Cardiac fibroblast (primary cell): ENCODE results near the gene GPR63.

Source experiments
- DNase-seq, 2 donors: peaks; one replicate each; pipeline versions ENCODE4 v3.0.0 to v3.0.0-alpha.2; 2010; ENCODE audit warnings: low read depth in 2 of 2
- H3K4me3 ChIP-seq, 2 donors: replicated peaks in 1 of 2; 1 replicate in 1 of 2; 2 replicates in 1 of 2; pipeline ENCODE4 v1.5.1; 2011; ENCODE audit warnings: low read depth in 2 of 2, low read length in 2 of 2, mild to moderate bottlenecking in 2 of 2, moderate library complexity in 1 of 2
- TF ChIP-seq, protein P1 (sequence below): IDR thresholded peaks from one replicate; pipeline ENCODE4 v1.5.1; 2011; ENCODE audit warnings: low read depth, mild to moderate bottlenecking, low read length, inconsistent platforms

GPR63 gene

DNA sequence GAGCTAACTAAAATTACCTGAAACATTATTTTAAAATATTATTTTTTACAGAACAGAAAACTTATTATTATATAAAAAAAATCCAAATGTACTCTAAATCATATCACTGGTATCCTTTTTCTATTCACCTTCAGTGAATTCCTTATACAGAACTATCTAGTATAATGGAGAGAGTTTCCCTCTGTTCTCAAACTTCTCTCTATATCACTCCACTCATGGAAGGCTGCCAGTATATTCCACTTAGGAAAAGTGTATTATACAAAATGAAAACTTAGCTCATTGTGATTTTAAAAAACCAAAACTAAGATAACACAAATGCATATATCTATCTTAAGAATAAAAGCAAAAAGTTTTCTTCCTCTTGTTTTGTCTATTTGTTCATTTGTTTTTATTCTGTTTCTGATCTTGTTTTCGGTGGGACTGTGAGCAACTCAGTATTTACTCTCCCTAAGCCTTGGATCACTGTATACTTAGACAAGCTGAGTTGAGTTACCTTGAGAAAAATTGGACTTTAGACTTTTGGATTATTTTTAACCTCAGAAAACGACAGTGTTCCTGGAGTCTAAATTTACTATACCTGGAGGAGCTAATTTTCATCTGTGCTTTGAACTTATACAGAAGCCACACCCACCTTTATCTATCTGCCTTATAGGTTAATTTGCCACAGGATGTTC lies 61.4 kb downstream of the GPR63 start:
- TF ChIP-seq, protein P1, sequence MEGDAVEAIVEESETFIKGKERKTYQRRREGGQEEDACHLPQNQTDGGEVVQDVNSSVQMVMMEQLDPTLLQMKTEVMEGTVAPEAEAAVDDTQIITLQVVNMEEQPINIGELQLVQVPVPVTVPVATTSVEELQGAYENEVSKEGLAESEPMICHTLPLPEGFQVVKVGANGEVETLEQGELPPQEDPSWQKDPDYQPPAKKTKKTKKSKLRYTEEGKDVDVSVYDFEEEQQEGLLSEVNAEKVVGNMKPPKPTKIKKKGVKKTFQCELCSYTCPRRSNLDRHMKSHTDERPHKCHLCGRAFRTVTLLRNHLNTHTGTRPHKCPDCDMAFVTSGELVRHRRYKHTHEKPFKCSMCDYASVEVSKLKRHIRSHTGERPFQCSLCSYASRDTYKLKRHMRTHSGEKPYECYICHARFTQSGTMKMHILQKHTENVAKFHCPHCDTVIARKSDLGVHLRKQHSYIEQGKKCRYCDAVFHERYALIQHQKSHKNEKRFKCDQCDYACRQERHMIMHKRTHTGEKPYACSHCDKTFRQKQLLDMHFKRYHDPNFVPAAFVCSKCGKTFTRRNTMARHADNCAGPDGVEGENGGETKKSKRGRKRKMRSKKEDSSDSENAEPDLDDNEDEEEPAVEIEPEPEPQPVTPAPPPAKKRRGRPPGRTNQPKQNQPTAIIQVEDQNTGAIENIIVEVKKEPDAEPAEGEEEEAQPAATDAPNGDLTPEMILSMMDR: no peak
- no peak overlapping the region for H3K4me3 ChIP-seq
- no peak for DNase-seq

DNA sequence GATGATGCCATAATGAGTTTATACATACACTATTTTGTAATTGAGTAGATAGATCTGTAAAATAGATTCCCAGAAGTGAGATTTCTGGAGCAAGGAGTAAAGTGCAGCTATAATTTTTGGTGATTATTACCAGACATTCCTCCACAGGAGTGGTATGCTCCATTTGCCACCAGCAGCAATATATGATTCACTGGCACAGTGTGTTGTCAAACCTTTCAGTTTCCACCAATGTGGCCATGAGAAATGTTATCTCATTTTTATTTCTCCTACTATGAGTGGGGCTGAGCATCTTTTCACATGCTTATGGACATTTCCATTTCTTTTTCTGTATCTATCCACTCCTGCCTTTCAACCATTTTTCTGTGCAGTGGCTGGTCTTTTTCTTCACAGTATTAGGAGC lies 70.5 kb downstream of the GPR63 start:
- DNase-seq: no peak
- H3K4me3 ChIP-seq: no peak overlapping the region
- TF ChIP-seq, protein P1: no peak

DNA sequence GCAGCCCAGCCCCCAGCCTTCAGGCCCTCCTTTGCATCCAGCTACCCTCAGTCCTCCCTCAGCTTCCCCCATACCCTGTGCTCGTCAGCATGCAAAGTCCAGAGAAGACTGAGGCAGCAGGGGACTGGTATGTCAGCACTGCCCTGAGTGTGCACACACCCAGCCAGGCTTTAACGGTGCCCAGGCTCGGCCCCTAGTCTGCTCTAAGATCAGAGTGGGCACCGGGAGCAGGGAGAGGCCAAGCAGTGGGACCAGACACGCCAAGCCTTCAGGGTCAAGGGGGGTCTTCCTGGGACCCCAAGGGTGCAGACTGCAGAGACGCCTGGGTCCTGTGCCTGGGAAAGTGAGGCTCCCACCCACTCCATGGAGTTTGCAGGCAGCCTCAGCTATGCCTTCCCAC lies 74.7 kb downstream of the GPR63 start:
- H3K4me3 ChIP-seq: no peak overlapping the region
- no peak for DNase-seq
- TF ChIP-seq, protein P1: no peak

DNA sequence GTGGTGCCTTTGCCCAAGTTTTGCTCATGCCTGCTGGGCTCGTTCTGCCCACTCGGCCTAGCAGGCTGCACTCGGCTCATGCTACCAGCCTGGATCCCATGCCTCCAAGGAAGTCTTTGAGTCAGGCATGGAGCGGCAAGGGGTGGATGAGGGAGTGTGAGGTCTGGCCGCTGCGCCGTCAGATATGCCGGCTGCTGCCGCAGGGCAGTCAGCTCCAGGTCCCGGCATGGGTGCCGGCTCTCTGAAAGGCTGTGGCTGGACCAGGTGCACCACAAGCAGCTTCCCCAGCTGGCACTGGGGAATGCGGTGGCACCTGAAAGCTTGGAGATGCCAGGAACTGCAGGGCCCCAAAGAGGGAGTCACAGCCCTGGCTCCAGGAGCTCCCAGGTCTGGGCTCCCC lies 75.5 kb downstream of the GPR63 start:
- no peak for DNase-seq
- no peak overlapping the region for H3K4me3 ChIP-seq
- TF ChIP-seq, protein P1: no peak

DNA sequence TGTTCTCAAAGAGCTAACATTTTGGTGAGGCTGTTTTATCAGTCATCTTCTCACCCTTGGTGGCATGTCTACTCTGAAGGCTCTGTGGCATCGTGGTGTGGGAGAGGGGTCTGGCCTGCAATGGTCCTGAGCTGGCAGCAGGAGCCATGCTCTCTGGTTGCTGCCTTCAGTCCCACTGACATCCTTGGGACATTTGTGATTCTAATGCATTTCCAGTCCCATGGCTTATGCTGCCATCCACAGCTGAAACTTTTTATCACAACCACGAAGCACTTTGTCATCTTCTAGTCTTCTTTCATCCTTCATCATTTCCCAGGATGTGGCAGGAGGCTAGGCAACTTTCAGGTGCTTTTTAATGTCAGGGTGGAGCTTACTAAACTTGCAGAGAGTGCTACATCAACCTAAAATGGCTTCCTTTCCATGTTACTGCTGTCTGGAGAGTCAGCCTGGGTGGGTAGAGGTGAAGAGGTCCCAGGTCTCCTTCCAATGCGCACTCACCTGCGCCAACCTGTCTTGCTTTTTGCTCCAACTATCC lies 77.1 kb downstream of the GPR63 start:
- no peak for DNase-seq
- TF ChIP-seq, protein P1: no peak
- H3K4me3 ChIP-seq: no peak overlapping the region

DNA sequence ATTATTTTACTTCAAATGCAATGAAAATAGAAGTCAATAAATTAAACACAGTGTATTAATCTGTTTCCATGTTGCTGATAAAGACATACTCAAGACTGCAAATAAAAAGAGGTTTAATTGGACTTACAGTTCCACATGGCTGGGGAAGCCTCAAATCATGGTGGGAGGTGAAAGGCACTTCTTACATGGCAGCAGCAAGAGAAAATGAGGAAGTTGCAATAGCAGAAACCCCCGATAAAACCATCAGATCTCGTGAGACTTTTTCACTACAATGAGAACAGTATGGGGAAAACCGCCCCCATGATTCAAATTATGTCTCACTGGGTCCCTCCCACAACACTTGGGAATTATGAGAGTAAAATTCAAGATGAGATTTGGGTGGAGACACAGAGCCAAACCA lies 82.2 kb downstream of the GPR63 start:
- no peak for DNase-seq
- TF ChIP-seq, protein P1: no peak
- H3K4me3 ChIP-seq: no peak overlapping the region

DNA sequence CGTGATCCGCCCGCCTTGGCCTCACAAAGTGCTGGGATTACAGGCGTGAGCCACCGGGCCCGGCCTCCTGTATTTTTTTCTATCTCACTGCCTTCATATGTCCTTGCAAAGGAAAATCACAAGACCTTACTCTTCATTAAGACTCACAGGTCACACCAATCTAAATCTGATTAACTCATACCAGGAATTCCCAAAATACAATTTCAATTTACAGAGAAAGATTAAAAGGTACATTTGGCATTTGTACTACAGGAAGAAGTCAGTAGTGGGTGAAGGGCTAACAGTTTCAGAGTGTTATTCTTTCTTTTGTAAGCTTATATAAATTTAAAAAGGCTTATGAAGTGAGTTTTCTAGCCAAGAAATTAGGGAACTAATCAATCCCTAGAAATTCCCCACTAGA lies 87.4 kb downstream of the GPR63 start:
- DNase-seq: no peak
- TF ChIP-seq, protein P1: no peak
- no peak overlapping the region for H3K4me3 ChIP-seq
